HCT116 (cell line): ENCODE results near the gene HOXB3. TPM values are rescaled to one million over a fixed set of nuclear protein-coding genes. Genes with fewer than 3 reads are reported as not detected.

Source experiments
- ATAC-seq: fragments of 200-7000 bp; cut with Tn5 transposase; 2 replicates; pipeline ENCODE4 v1.9.1; 2020; ENCODE audit warnings: mild to moderate bottlenecking, moderate library complexity
- BruUV-seq: library from RNA; stranded (reverse); fragments of 400-500 nt; replicated peaks from 2 replicates; lab custom pipeline; 2021; lab: Mats Ljungman, UMichigan
- CTCF ChIA-PET: fragments of 300-600 bp; sonication (Branson Sonifier 250); formaldehyde crosslinking; loops from one replicate; lab custom pipeline; 2021; ENCODE audit warnings: antibody characterized with exemption; lab: Charles Lee
- POLR2A ChIA-PET: fragments of 300-600, 350-600 bp; sonication (Branson Sonifier 250); formaldehyde crosslinking; loops from one replicate; lab custom pipeline; 2021; ENCODE audit warnings: antibody characterized with exemption; lab: Charles Lee
- RAD21 ChIA-PET, 2 experiments: fragments of 300-600 bp; sonication (Branson Sonifier 250); formaldehyde crosslinking; loops; one replicate each; lab custom pipeline; 2023; ENCODE audit warnings: low total read pairs in 2 of 2; ENCODE audit not compliant: uncharacterized antibody in 2 of 2, unreplicated experiment in 2 of 2, low non-redundant PET in 1 of 2; lab: Charles Lee
- DNase-seq: peaks from one replicate; pipeline ENCODE4 v3.0.0-alpha.2; 2010; ENCODE audit warnings: low read depth, low spot score
- H2AFZ ChIP-seq: fragments of 200-600 bp; shearing (Covaris generic), sonication (generic); 2 replicates; pipeline ENCODE4 v1.6.1; 2017; ENCODE audit warnings: low read depth, mixed run types, mixed read lengths, antibody characterized with exemption, low read length; ENCODE audit not compliant: poor library complexity, severe bottlenecking
- H3K27ac ChIP-seq: 2 replicates; pipeline ENCODE4 v1.5.1; 2012; ENCODE audit warnings: low read depth, low read length
- H3K27me3 ChIP-seq: fragments of 200-600 bp; sonication (generic); 2 replicates; pipeline ENCODE4 v1.6.1; 2016; ENCODE audit warnings: mixed run types, low read length, mixed read lengths; ENCODE audit not compliant: insufficient read depth
- H3K36me3 ChIP-seq, 2 experiments: fragments of 200-500 bp in 1 of 2; fragments of 200-600 bp in 1 of 2; sonication (Bioruptor generic) in 1 of 2; sonication (generic) in 1 of 2; 2 replicates each; pipeline versions ENCODE4 v1.5.1 to v1.6.1; 2014 to 2016; ENCODE audit warnings: low read length in 2 of 2, inconsistent platforms in 1 of 2, mixed read lengths in 1 of 2, mixed run types in 1 of 2; ENCODE audit not compliant: insufficient read depth in 2 of 2, control insufficient read depth in 1 of 2
- H3K4me1 ChIP-seq, 2 experiments: fragments of 200-600 bp in 1 of 2; sonication (generic) in 1 of 2; 2 replicates each; pipeline versions ENCODE4 v1.5.1 to v1.6.1; 2012 to 2017; ENCODE audit warnings: low read length in 2 of 2, inconsistent platforms in 1 of 2, mild to moderate bottlenecking in 1 of 2, mixed read lengths in 1 of 2, mixed run types in 1 of 2, moderate library complexity in 1 of 2; ENCODE audit not compliant: insufficient read depth in 2 of 2, control insufficient read depth in 1 of 2
- H3K4me2 ChIP-seq: fragments of 200-600 bp; sonication (generic); 2 replicates; pipeline ENCODE4 v1.6.1; 2017; ENCODE audit warnings: mixed run types, low read length, mixed read lengths
- H3K4me3 ChIP-seq, 2 experiments: fragments of 200-600 bp in 1 of 2; sonication (generic) in 1 of 2; replicated peaks in 1 of 2; 2 replicates each; pipeline ENCODE4 v1.5.1; 2011 to 2016; ENCODE audit warnings: low read length in 2 of 2, control low read depth in 1 of 2, low read depth in 1 of 2, mild to moderate bottlenecking in 1 of 2, mixed read lengths in 1 of 2, mixed run types in 1 of 2
- H3K79me2 ChIP-seq: fragments of 200-600 bp; sonication (generic); 2 replicates; pipeline ENCODE4 v1.6.1; 2017; ENCODE audit warnings: mild to moderate bottlenecking, mixed run types, low read length, moderate library complexity, mixed read lengths; ENCODE audit not compliant: insufficient read depth
- H3K9ac ChIP-seq: fragments of 200-600 bp; sonication (generic); 2 replicates; pipeline ENCODE4 v1.6.1; 2016; ENCODE audit warnings: low read length, mixed read lengths
- H3K9me2 ChIP-seq: fragments of 200-600 bp; sonication (generic), shearing (Covaris generic); 2 replicates; pipeline ENCODE4 v1.6.1; 2017; ENCODE audit warnings: mixed run types, mild to moderate bottlenecking, moderate library complexity; ENCODE audit not compliant: insufficient read depth
- H3K9me3 ChIP-seq, 2 experiments: fragments of 200-500 bp in 1 of 2; fragments of 200-600 bp in 1 of 2; sonication (Bioruptor generic) in 1 of 2; sonication (generic) in 1 of 2; 2 replicates each; pipeline ENCODE4 v1.6.1; 2014 to 2017; ENCODE audit warnings: low read length in 2 of 2, mixed read lengths in 2 of 2, inconsistent platforms in 1 of 2, low read depth in 1 of 2, mild to moderate bottlenecking in 1 of 2, mixed run types in 1 of 2, moderate library complexity in 1 of 2; ENCODE audit not compliant: control insufficient read depth in 1 of 2, insufficient read depth in 1 of 2
- H4K20me1 ChIP-seq: fragments of 200-600 bp; sonication (generic), shearing (Covaris generic); 2 replicates; pipeline ENCODE4 v1.6.1; 2017; ENCODE audit warnings: mixed run types, mild to moderate bottlenecking, moderate library complexity; ENCODE audit not compliant: insufficient read depth
- ATF3 ChIP-seq: IDR thresholded peaks from 2 replicates; pipeline ENCODE4 v1.6.1; 2012
- EGR1 ChIP-seq: IDR thresholded peaks from 2 replicates; pipeline ENCODE4 v1.6.1; 2012; ENCODE audit warnings: low read depth
- EZH2 ChIP-seq: fragments of 200-600 bp; sonication (generic); IDR thresholded peaks from 2 replicates; pipeline ENCODE4 v1.6.1; 2017; ENCODE audit warnings: antibody characterized with exemption, mixed run types
- EZH2phosphoT487 ChIP-seq: fragments of 200-600 bp; IDR thresholded peaks from 2 replicates; pipeline ENCODE4 v1.6.1; 2018; ENCODE audit warnings: antibody characterized with exemption, borderline replicate concordance
- FOSL1 ChIP-seq: IDR thresholded peaks from 2 replicates; pipeline ENCODE4 v1.6.1; 2012; ENCODE audit warnings: low read depth
- JUND ChIP-seq: IDR thresholded peaks from 2 replicates; pipeline ENCODE4 v1.6.1; 2012
- POLR2A ChIP-seq: IDR thresholded peaks from 2 replicates; pipeline ENCODE4 v1.7.0; 2011; ENCODE audit warnings: borderline replicate concordance; ENCODE audit not compliant: insufficient read depth, insufficient read length; ENCODE audit errors: extremely low read depth
- POLR2AphosphoS5 ChIP-seq: IDR thresholded peaks from 2 replicates; pipeline ENCODE4 v1.6.1; 2011; ENCODE audit warnings: mild to moderate bottlenecking, low read depth, low read length, moderate library complexity
- RAD21 ChIP-seq: IDR thresholded peaks from 2 replicates; pipeline ENCODE4 v1.6.1; 2012; ENCODE audit warnings: low read depth, mild to moderate bottlenecking
- REST ChIP-seq: IDR thresholded peaks from 2 replicates; pipeline ENCODE4 v1.6.1; 2012; ENCODE audit warnings: low read depth
- SIN3A ChIP-seq: IDR thresholded peaks from 2 replicates; pipeline ENCODE4 v1.6.1; 2012; ENCODE audit warnings: low read depth
- SP1 ChIP-seq: IDR thresholded peaks from 2 replicates; pipeline ENCODE4 v1.6.1; 2012; ENCODE audit warnings: low read depth
- SRF ChIP-seq: IDR thresholded peaks from 2 replicates; pipeline ENCODE4 v1.6.1; 2012; ENCODE audit warnings: low read depth
- TCF7L2 ChIP-seq: IDR thresholded peaks from 2 replicates; pipeline ENCODE4 v1.7.0; 2011; ENCODE audit warnings: borderline replicate concordance, inconsistent platforms; ENCODE audit not compliant: insufficient read depth, insufficient read length; ENCODE audit errors: extremely low read depth
- YY1 ChIP-seq: IDR thresholded peaks from 2 replicates; pipeline ENCODE4 v1.6.1; 2011; ENCODE audit warnings: low read length, low read depth, moderate library complexity, mild to moderate bottlenecking; ENCODE audit not compliant: insufficient replicate concordance; ENCODE audit errors: extremely low read depth
- ZFX ChIP-seq: fragments of 450-650 bp; IDR thresholded peaks from 2 replicates; pipeline ENCODE4 v1.6.1; 2017
- ZNF274 ChIP-seq: fragments of 200-500 bp; sonication (Bioruptor generic); IDR thresholded peaks from 2 replicates; pipeline ENCODE4 v1.6.1; 2014; ENCODE audit warnings: mild to moderate bottlenecking, low read depth, low read length, inconsistent platforms
- intact Hi-C: fragments of 100-400 bp; cut with micrococcal nuclease; formaldehyde crosslinking; loops from 2 replicates; pipeline ENCODE4 v1.10.0; 2022
- total RNA-seq: library from RNA; stranded (reverse); gene quantifications from one replicate; pipeline ENCODE4 v1.2.1, GENCODE V29; 2021; ENCODE audit not compliant: unreplicated experiment
- TF ChIP-seq, protein P1 (sequence below): IDR thresholded peaks from 2 replicates; pipeline ENCODE4 v1.6.1; 2011; ENCODE audit warnings: mild to moderate bottlenecking, low read length, moderate library complexity; ENCODE audit not compliant: insufficient replicate concordance; ENCODE audit errors: extremely low read depth
- TF ChIP-seq, protein P2 (sequence below): IDR thresholded peaks from 2 replicates; pipeline ENCODE4 v1.6.1; 2012

Gene HOXB3
- total RNA-seq, 1 experiment from 2014 or later: 19.8 TPM

DNA sequence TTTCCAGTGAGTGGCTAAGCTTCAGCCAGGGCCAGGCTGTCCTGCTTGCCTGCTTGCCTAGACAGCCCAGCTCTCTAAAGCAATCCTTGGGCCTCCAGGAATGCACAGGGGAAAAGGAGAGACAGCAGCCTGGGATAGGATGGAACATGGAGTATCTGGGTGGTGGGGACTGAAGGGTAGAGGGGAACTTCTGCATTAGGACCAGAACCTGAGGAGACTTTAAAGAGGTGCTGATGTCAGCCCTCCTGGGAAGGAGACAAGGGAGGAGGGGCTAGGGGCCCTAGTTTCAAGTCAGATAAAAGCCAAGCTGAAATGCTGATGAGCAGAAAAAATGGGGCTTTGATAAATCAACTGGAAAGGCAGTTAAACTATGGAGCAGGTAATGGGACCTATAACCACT is 19.0 kb upstream of the HOXB3 start:
- H3K4me1 ChIP-seq: peaks cover 26 to 61% of the 10 kb centered on the region in 2 experiments
- H3K9me2 ChIP-seq: no peaks in the 10 kb centered on the region
- H3K9me3 ChIP-seq: no peaks in the 10 kb centered on the region
- RAD21 ChIA-PET: no interaction called here
- H4K20me1 ChIP-seq: no peaks in the 10 kb centered on the region
- peak overlapping the region; percentile 98 for H3K27ac ChIP-seq
- H3K9ac ChIP-seq: peak overlapping the region; percentile 97
- TF ChIP-seq EGR1 (no peak), FOSL1 (no peak), SP1 (no peak), EZH2 (no peak), JUND (no peak), POLR2AphosphoS5 (no peak), SRF (no peak), RAD21 (no peak), ZNF274 (no peak), SIN3A (no peak), ATF3 (no peak), YY1 (no peak), REST (no peak), POLR2A (no peak), ZFX (no peak), EZH2phosphoT487 (no peak), TCF7L2 (no peak)
- TF ChIP-seq, protein P1, sequence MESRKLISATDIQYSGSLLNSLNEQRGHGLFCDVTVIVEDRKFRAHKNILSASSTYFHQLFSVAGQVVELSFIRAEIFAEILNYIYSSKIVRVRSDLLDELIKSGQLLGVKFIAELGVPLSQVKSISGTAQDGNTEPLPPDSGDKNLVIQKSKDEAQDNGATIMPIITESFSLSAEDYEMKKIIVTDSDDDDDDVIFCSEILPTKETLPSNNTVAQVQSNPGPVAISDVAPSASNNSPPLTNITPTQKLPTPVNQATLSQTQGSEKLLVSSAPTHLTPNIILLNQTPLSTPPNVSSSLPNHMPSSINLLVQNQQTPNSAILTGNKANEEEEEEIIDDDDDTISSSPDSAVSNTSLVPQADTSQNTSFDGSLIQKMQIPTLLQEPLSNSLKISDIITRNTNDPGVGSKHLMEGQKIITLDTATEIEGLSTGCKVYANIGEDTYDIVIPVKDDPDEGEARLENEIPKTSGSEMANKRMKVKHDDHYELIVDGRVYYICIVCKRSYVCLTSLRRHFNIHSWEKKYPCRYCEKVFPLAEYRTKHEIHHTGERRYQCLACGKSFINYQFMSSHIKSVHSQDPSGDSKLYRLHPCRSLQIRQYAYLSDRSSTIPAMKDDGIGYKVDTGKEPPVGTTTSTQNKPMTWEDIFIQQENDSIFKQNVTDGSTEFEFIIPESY: no peak
- TF ChIP-seq, protein P2, sequence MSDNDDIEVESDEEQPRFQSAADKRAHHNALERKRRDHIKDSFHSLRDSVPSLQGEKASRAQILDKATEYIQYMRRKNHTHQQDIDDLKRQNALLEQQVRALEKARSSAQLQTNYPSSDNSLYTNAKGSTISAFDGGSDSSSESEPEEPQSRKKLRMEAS: no peak
- TF ChIP-seq, all 23 proteins: peak for 0
- no TSS peak for BruUV-seq
- Histone ChIP-seq H3K79me2 (peaks cover 70% of the 10 kb centered on the region), H3K36me3 (no peaks in the 10 kb centered on the region), H2AFZ (no peak overlapping the region), H3K27me3 (no peaks in the 10 kb centered on the region), H3K4me3 (peak overlapping the region; percentile 80 to 90; a peak in 3 of 4 replicates), H3K4me2 (peak overlapping the region; percentile 95)
- intact Hi-C loops: no loop called here
- ChIA-PET CTCF (interaction anchor here (1.2 to 1.6 kb wide), 5 partner anchors 8 to 583 kb away, joined by 4 to 6 read pairs (median 5); no protein-coding TSS in a partner anchor), POLR2A (no interaction called here)
- ATAC-seq (no peak), DNase-seq (no peak)
